Measurements from ENCODE around the gene ARG2. TPM values are rescaled to one million over a fixed set of nuclear protein-coding genes. Genes with fewer than 3 reads are reported as not detected.

The ARG2 gene
- total RNA-seq, 3 donors from 2014 or later, result 2.9 to 5.2 (median 4.4) TPM

DNA sequence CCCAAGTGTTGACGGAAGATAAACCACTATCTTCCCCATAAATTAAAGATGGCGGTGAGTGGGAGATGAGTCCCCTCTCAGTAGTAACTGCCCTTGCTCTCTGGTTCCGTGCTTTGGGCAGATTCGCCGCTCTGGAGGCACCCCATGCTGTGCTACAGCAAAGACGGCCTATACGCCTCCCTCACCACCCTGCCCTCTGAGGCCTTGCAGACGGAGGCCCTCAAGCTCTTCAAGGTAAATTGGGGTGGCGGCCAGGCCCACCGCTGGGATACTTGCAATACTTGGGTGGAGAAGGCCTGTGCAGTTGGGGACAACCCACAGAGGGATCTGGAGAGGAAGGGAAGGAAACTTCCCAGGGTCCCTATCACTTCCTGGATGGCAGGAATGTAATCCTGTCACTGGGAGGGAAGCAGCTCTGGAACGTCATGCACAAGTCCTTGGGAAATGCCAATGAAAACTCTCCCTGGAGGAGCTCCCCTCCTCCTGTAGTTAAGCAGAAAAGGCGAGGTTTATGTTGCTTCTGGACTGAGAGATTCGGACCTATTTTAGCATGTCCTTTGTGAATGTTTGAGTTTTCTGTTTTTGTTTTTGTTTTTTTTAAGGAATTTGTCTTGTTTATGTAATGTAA is 42.4 kb upstream of the ARG2 start:
- H3K36me3 ChIP-seq, result no peaks in the 10 kb centered on the region
- no peak for DNase-seq (ENCODE audit: low spot score in 2 of 2)
- no peaks in the 10 kb centered on the region for H3K9me3 ChIP-seq
- no peak overlapping the region for H3K27ac ChIP-seq
- TF ChIP-seq POLR2A (IDR thresholded peaks at IDR 0.05), result no peak
- TF ChIP-seq, protein P1, sequence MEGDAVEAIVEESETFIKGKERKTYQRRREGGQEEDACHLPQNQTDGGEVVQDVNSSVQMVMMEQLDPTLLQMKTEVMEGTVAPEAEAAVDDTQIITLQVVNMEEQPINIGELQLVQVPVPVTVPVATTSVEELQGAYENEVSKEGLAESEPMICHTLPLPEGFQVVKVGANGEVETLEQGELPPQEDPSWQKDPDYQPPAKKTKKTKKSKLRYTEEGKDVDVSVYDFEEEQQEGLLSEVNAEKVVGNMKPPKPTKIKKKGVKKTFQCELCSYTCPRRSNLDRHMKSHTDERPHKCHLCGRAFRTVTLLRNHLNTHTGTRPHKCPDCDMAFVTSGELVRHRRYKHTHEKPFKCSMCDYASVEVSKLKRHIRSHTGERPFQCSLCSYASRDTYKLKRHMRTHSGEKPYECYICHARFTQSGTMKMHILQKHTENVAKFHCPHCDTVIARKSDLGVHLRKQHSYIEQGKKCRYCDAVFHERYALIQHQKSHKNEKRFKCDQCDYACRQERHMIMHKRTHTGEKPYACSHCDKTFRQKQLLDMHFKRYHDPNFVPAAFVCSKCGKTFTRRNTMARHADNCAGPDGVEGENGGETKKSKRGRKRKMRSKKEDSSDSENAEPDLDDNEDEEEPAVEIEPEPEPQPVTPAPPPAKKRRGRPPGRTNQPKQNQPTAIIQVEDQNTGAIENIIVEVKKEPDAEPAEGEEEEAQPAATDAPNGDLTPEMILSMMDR (IDR thresholded peaks at IDR 0.05), result no peak
- TF ChIP-seq POLR2AphosphoS5 (IDR thresholded peaks at IDR 0.05), result no peak
- H3K27me3 ChIP-seq, result no peaks in the 10 kb centered on the region
- intact Hi-C loops (cut with DNase I; ENCODE audit: low total_unique reads), result loop anchor here (10.0 kb wide), 1 partner anchor 152 kb away; no protein-coding TSS in a partner anchor
- no peaks in the 10 kb centered on the region for H3K4me1 ChIP-seq
- H3K4me3 ChIP-seq, result no peak overlapping the region

DNA sequence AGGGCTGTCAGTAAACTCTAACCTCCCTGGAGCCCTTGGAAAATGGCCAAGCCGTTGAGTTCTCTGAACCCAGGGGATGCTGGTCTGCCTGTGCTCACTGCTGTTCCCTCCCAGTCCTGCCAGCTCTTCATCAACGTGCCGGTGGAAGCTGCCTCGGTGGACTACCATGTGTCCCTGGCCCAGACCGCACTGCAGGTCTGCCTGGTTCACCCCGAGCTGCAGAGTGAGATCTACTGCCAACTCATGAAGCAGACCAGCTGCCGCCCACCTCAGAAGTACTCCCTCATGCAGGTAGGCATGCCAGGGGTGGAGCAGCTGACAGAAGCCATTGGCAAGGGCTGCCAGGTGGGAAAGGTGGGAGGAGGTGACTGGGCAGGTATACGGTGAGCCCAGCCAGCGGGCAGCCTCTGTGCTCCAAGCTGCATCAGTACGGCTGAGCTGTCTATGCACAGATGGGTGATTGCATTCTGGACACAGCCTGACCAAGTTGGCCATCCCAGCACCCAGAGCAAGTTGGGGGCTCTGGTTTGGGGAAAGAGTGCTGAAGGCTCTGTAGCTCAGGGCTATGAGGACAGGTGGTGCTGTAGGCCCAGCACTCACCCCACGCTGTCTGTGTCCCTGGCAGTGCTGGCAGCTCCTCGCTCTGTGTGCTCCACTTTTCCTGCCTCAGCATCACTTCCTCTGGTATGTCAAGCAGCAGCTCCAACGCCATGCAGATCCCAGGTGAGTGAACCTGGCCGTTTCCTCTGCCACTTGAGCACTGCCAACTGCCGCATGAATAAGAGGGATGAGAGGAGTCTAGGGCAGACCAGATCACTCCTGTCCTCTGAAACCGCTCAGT is 41.6 kb upstream of the ARG2 start:
- TF ChIP-seq POLR2AphosphoS5 (IDR thresholded peaks at IDR 0.05), result no peak
- no peak for TF ChIP-seq POLR2A (IDR thresholded peaks at IDR 0.05)
- TF ChIP-seq, protein P1 (IDR thresholded peaks at IDR 0.05), result no peak
- no peak overlapping the region for H3K27ac ChIP-seq
- no peaks in the 10 kb centered on the region for H3K4me1 ChIP-seq
- no peak overlapping the region for H3K4me3 ChIP-seq
- no peaks in the 10 kb centered on the region for H3K27me3 ChIP-seq
- no peak for DNase-seq (ENCODE audit: low spot score in 2 of 2)
- H3K36me3 ChIP-seq, result no peaks in the 10 kb centered on the region
- intact Hi-C loops (cut with DNase I; ENCODE audit: low total_unique reads), result loop anchor here (10.0 kb wide), 1 partner anchor 153 kb away; no protein-coding TSS in a partner anchor
- no peaks in the 10 kb centered on the region for H3K9me3 ChIP-seq

DNA sequence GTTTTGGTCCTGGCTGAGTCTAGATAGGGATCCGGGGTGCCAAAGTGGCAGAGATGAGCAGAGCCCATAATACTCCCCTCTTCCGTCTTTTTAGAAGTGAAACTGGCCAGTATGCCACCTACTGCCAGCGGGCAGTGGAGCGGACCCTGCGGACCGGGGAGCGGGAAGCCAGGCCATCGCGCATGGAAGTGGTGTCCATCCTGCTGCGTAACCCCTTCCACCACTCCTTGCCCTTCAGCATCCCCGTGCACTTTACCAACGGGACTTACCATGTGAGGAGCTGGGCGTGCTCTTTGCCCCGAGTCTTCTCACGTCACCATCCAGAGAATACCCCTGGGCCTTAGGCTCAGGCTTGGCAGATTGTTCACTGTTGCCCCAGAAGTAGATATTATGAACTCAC is 40.7 kb upstream of the ARG2 start:
- H3K4me3 ChIP-seq, result no peak overlapping the region
- no peak for TF ChIP-seq POLR2A (IDR thresholded peaks at IDR 0.05)
- no peak for TF ChIP-seq POLR2AphosphoS5 (IDR thresholded peaks at IDR 0.05)
- TF ChIP-seq, protein P1 (IDR thresholded peaks at IDR 0.05), result no peak
- no peaks in the 10 kb centered on the region for H3K27me3 ChIP-seq
- intact Hi-C loops (cut with DNase I; ENCODE audit: low total_unique reads), result loop anchor here (10.0 kb wide), 1 partner anchor 154 kb away; no protein-coding TSS in a partner anchor
- no peaks in the 10 kb centered on the region for H3K36me3 ChIP-seq
- no peak for DNase-seq (ENCODE audit: low spot score in 2 of 2)
- no peaks in the 10 kb centered on the region for H3K9me3 ChIP-seq
- H3K27ac ChIP-seq, result no peak overlapping the region
- H3K4me1 ChIP-seq, result no peaks in the 10 kb centered on the region

DNA sequence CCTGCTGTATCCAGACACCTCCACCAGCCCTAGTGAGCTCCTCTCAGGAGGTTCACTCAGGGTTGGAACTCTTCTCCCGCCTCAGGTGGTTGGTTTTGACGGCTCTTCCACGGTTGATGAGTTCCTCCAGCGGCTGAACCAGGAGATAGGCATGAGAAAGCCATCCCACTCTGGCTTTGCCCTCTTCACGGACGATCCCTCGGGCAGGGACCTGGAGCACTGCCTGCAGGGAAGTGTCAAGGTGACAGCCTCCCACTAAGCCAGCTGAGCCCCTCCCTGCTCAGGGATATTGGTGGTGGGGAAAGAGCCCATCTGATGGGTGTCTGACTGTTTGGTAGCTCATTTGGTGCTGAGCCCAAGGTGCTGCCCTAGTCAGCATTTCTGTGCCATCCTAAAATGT is 40.1 kb upstream of the ARG2 start:
- no peak overlapping the region for H3K4me3 ChIP-seq
- H3K27ac ChIP-seq, result no peak overlapping the region
- TF ChIP-seq, protein P1 (IDR thresholded peaks at IDR 0.05), result no peak
- TF ChIP-seq POLR2A (IDR thresholded peaks at IDR 0.05), result no peak
- no peak for TF ChIP-seq POLR2AphosphoS5 (IDR thresholded peaks at IDR 0.05)
- intact Hi-C loops (cut with DNase I; ENCODE audit: low total_unique reads), result loop anchor here (10.0 kb wide), 1 partner anchor 155 kb away; no protein-coding TSS in a partner anchor
- no peaks in the 10 kb centered on the region for H3K9me3 ChIP-seq
- H3K27me3 ChIP-seq, result no peaks in the 10 kb centered on the region
- no peak for DNase-seq (ENCODE audit: low spot score in 2 of 2)
- no peaks in the 10 kb centered on the region for H3K36me3 ChIP-seq
- no peaks in the 10 kb centered on the region for H3K4me1 ChIP-seq
